ENCODE data around the gene TRIM46. TPM values are rescaled to one million over a fixed set of nuclear protein-coding genes. Genes with fewer than 3 reads are reported as not detected.

The TRIM46 gene
- total RNA-seq, 4 donors from 2014 or later, result 6.0 to 20.4 (median 12.7) TPM

DNA sequence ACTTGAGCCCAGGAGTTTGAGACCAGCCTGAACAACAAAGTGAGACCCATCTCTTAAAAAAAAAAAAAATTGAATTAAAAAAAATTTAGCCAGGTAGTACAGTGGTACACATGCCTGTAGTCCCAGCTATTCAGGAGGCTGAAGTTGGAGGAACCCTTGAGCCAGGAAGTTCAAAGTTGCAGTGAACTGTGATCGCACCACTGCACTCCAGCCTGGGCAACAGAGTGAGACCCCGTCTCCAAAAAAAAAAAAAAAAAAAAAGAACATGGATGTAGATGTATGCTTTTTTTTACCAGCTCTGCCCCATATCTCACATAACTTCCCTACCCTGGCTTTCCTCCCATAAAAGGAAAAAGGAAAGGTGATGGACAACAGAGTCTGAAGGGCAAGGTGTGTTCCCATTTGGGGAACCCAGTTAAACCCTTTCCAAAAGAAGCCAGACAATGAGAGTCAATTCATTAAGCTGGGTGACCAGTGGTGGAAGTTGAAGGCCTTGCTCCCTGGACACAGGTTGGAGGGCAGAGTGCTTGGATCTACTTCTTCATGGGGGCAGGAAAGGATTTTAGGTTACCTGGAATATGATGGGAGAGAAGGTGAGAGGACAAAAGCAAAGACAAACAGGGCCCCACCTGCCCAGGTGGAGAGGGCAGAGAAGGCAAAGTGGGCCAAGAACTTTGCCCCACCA lies 3.4 kb upstream of the TRIM46 start:
- Histone ChIP-seq H3K4me1 (peaks cover 0 to 55% (median 33%) of the 10 kb centered on the region in 4 donors), H3K9me3 (no peaks in the 10 kb centered on the region), H3K27ac (no peak overlapping the region), H3K27me3 (peaks cover 0 to 13% of the 10 kb centered on the region in 2 donors), H3K36me3 (peaks cover 0 to 27% (median 0%) of the 10 kb centered on the region in 3 donors), H3K4me3 (no peak overlapping the region)
- 90 to 98% methylated on average over 2 of the region's 2 CpGs for WGBS, 2 donors
- TF ChIP-seq EP300 (IDR thresholded peaks at IDR 0.05), result no peak
- no peak for TF ChIP-seq POLR2A (IDR thresholded peaks at IDR 0.05)
- TF ChIP-seq, protein P1, sequence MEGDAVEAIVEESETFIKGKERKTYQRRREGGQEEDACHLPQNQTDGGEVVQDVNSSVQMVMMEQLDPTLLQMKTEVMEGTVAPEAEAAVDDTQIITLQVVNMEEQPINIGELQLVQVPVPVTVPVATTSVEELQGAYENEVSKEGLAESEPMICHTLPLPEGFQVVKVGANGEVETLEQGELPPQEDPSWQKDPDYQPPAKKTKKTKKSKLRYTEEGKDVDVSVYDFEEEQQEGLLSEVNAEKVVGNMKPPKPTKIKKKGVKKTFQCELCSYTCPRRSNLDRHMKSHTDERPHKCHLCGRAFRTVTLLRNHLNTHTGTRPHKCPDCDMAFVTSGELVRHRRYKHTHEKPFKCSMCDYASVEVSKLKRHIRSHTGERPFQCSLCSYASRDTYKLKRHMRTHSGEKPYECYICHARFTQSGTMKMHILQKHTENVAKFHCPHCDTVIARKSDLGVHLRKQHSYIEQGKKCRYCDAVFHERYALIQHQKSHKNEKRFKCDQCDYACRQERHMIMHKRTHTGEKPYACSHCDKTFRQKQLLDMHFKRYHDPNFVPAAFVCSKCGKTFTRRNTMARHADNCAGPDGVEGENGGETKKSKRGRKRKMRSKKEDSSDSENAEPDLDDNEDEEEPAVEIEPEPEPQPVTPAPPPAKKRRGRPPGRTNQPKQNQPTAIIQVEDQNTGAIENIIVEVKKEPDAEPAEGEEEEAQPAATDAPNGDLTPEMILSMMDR (IDR thresholded peaks at IDR 0.05), result no peak
- DNase-seq (ENCODE audit: low spot score in 2 of 2), result no peak

DNA sequence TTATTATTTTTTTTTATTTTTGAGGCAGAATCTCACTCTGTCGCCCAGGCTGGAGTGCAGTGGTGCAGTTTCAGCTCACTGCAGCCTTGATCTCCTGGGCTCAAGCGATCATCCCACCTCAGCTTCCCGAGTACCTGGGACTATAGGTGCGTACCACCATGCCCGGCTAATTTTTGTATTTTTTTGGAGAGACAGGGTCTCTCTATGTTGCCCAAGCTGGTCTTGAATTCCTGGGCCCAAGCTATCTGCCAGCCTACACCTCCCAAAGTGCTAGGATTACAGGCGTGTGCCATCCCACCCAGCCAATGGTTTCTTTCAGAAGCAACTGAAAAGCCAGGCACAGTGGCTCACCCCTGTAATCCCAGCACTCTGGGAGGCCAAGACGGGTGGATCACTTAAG lies 2.8 kb upstream of the TRIM46 start:
- no peak for DNase-seq (ENCODE audit: low spot score in 2 of 2)
- peaks cover 0 to 13% of the 10 kb centered on the region in 2 donors for H3K27me3 ChIP-seq
- H3K27ac ChIP-seq, result no peak overlapping the region
- no peak overlapping the region for H3K4me3 ChIP-seq
- TF ChIP-seq POLR2A (IDR thresholded peaks at IDR 0.05), result no peak
- WGBS, 2 donors, result 87 to 91% methylated on average over 7 of the region's 7 CpGs
- H3K9me3 ChIP-seq, result no peaks in the 10 kb centered on the region
- peaks cover 0 to 60% (median 33%) of the 10 kb centered on the region in 4 donors for H3K4me1 ChIP-seq
- peaks cover 0 to 27% (median 0%) of the 10 kb centered on the region in 3 donors for H3K36me3 ChIP-seq

DNA sequence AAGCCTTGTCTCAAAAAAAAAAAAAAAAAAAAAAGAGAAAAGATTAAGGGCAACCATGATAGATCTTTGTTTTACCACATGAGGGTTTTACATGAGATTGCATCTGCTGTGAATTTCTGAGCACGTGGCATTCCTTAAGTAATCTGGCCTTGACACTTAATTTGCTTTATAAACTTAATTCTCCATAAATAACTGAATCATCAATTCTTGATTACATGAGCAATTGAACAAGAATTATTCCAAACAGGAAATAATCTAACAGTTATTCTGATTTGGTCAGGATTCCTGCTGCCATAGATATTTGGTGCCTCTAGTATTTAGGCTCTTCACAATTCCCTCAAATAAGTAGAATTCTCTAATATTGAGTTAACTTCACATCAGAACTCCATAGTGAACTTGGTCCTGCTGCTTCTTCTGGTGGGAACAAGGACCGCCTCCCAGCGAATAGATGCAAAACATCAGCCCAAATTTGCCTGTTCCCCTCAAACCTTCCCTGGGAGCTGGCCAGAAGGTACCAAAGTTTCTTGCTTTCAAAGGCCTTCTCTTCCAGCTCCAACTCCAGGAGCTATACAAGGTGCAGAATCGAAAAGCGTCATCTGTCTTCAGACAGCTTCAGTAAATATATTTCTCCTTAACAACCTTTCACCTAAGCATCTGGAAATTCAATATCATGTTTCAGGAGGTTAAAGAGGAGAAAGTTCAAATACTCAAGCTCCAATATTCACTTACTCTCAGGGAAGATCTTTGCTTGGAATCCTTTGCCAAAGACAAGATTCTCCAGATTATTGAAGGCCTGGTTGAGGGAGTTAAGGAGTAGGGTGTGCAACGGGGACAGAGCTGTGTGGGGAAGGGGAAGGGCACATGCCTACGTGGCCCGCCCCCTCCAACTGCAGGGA lies 1.6 kb upstream of the TRIM46 start:
- H3K36me3 ChIP-seq, result peaks cover 0 to 27% (median 0%) of the 10 kb centered on the region in 3 donors
- no peak for DNase-seq (ENCODE audit: low spot score in 2 of 2)
- H3K4me3 ChIP-seq, result peak overlapping the region; percentile 59 to 85 (median 70)
- TF ChIP-seq EP300 (IDR thresholded peaks at IDR 0.05) (no peak), POLR2A (IDR thresholded peaks at IDR 0.05) (no peak)
- TF ChIP-seq, protein P1 (IDR thresholded peaks at IDR 0.05), result no peak
- peaks cover 0 to 60% (median 30%) of the 10 kb centered on the region in 4 donors for H3K4me1 ChIP-seq
- H3K27ac ChIP-seq, result peak overlapping the region; percentile 79 to 97 (median 91)
- WGBS, 2 donors, result 43 to 45% methylated on average over 8 of the region's 8 CpGs
- H3K9me3 ChIP-seq, result no peaks in the 10 kb centered on the region
- peaks cover 0 to 13% of the 10 kb centered on the region in 2 donors for H3K27me3 ChIP-seq

DNA sequence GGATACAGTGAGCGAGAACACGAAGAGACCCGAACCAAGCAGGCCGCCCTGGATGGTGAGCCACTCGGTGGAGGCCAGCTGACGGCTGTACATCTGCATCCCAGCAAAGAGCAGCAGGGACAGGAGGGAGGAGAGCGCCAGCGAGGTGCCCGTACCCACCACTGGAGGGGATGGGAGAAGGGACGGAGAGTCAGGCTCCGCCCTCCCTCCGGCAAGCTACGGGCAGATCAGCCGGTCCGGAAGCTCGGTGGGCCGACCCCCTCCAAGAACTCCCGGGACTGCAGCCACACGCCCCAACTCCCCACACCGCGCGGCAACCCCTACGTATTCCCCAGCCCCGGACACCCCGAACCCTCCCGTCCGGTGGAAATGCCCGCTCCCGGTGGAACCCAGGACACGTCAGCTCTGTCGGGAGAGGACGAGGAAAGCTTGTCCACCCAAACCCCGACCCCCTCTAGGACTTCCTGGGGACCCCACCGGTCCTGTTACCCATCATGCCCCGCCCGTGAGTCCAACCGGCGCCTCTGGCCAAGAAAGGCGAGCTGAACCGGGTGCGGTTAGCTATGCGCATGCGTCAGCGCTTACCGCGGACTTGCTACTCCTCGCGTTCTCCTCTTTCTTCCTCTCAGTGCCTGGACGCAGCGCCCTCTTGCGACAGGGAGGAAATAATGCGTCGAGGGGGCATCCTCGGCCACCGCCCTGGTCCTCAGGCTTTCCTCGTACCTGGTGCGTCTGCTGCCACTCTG lies 744 bp upstream of the TRIM46 start, which contains the start of gene KRTCAP2:
Gene KRTCAP2 (minus strand): TSS at position 573 of the 746 bp plus-strand sequence. CDS start 80 bp downstream, at position 493.
- DNase-seq (ENCODE audit: low spot score in 2 of 2), result peak; percentile 82
- Histone ChIP-seq H3K9me3 (no peaks in the 10 kb centered on the region), H3K4me3 (peak within 1 kb of the TSS; percentile 59 to 85 (median 70)), H3K27ac (peak within 1 kb of the TSS; percentile 79 to 97 (median 91)), H3K27me3 (peaks cover 0 to 13% of the 10 kb centered on the region in 2 donors), H3K36me3 (peaks cover 0 to 27% (median 0%) of the 10 kb centered on the region in 3 donors), H3K4me1 (peaks cover 0 to 60% (median 26%) of the 10 kb centered on the region in 4 donors)
- 0 to 1% methylated on average over 52 to 54 of the region's 57 CpGs for WGBS, 2 donors
- TF ChIP-seq POLR2A (IDR thresholded peaks at IDR 0.05) (peak; percentile 17 to 60), EP300 (IDR thresholded peaks at IDR 0.05) (peak; percentile 60 to 95)
- TF ChIP-seq, protein P1 (IDR thresholded peaks at IDR 0.05), result peak; percentile 90 to 98 (median 96)

All from tibial nerve (tissue), 4 donors.